HuH-7.5 (cell line): ENCODE data around the gene UNC50.

ENCODE experiments used
- DNase-seq: peaks from one replicate; pipeline ENCODE4 v3.0.0; 2011; ENCODE audit warnings: low spot score

The UNC50 gene

DNA sequence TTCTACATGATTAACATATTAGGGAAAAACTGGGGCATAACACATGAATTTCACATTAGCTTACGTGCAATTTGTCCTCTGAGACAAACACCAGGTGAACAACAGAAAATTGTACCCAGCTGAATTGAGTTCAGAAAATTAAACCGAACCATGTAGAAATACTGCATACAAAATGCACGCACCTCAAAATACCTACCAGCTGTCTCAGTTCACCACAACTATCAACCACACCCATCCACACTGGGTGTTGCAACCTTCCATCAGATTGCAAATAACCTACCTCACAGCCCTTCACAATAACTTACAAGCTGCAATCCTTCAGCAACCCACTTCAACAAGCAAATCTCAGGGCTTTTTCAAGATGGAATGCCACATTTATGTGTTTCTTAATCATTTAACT lies 55.9 kb downstream of the UNC50 start:
- peak; percentile 26 for DNase-seq

DNA sequence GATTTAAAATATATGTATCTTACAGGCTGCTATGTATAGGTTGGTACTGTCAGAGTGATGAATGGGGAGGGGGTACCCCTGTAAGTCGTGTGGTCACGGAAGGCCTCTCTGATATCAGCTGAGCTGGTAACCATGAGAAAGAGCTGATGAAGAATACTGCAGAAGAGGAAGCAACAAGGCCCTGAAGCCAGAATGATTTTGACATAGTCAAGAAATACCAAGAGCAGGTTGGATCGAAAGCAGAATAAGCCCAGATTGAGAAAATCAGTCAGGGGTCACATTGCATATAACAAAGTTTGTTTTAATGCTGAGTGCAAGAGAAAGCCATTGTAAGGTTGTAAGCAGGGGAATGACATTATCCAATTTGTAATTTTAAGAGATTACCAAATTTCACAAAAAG lies 57.3 kb downstream of the UNC50 start:
- DNase-seq = no peak
